ENCODE measurements around the gene BABAM2.

Gene BABAM2

GRCh38 chr2:27916293-27916995 lies 25.9 kb downstream of the BABAM2 start:
- Histone ChIP-seq H3K27ac (ENCODE audit: low read depth, low read length) (peak overlapping the region; percentile 21), H3K27me3 (ENCODE audit: control insufficient read depth, insufficient read depth, low read length) (no peaks in the 10 kb centered on the region), H3K9ac (ENCODE audit: low read length) (no peak overlapping the region), H3K4me1 (ENCODE audit: control insufficient read depth, insufficient read depth, low read length) (peaks cover 20% of the 10 kb centered on the region), H3K36me3 (ENCODE audit: control insufficient read depth, insufficient read depth, low read length) (no peaks in the 10 kb centered on the region), H3K4me3 (ENCODE audit: low read length) (no peak overlapping the region)

GRCh38 chr2:27920148-27920885 lies 29.8 kb downstream of the BABAM2 start:
- Histone ChIP-seq H3K27ac (ENCODE audit: low read depth, low read length) (no peak overlapping the region), H3K9ac (ENCODE audit: low read length) (no peak overlapping the region), H3K36me3 (ENCODE audit: control insufficient read depth, insufficient read depth, low read length) (no peaks in the 10 kb centered on the region), H3K4me1 (ENCODE audit: control insufficient read depth, insufficient read depth, low read length) (peaks cover 14% of the 10 kb centered on the region), H3K4me3 (ENCODE audit: low read length) (no peak overlapping the region), H3K27me3 (ENCODE audit: control insufficient read depth, insufficient read depth, low read length) (no peaks in the 10 kb centered on the region)

GRCh38 chr2:27921424-27921823 lies 30.9 kb downstream of the BABAM2 start:
- Histone ChIP-seq H3K36me3 (ENCODE audit: control insufficient read depth, insufficient read depth, low read length) (peaks cover 4% of the 10 kb centered on the region), H3K4me3 (ENCODE audit: low read length) (no peak overlapping the region), H3K9ac (ENCODE audit: low read length) (no peak overlapping the region), H3K27me3 (ENCODE audit: control insufficient read depth, insufficient read depth, low read length) (no peaks in the 10 kb centered on the region), H3K4me1 (ENCODE audit: control insufficient read depth, insufficient read depth, low read length) (peaks cover 3% of the 10 kb centered on the region), H3K27ac (ENCODE audit: low read depth, low read length) (no peak overlapping the region)

GRCh38 chr2:27921880-27922547 lies 31.5 kb downstream of the BABAM2 start:
- no peaks in the 10 kb centered on the region for H3K27me3 ChIP-seq (ENCODE audit: control insufficient read depth, insufficient read depth, low read length)
- H3K4me3 ChIP-seq (ENCODE audit: low read length) = no peak overlapping the region
- H3K9ac ChIP-seq (ENCODE audit: low read length) = no peak overlapping the region
- no peaks in the 10 kb centered on the region for H3K4me1 ChIP-seq (ENCODE audit: control insufficient read depth, insufficient read depth, low read length)
- no peak overlapping the region for H3K27ac ChIP-seq (ENCODE audit: low read depth, low read length)
- H3K36me3 ChIP-seq (ENCODE audit: control insufficient read depth, insufficient read depth, low read length) = peaks cover 4% of the 10 kb centered on the region

- Histone ChIP-seq H3K36me3 (ENCODE audit: control insufficient read depth, insufficient read depth, low read length) (peaks cover 4% of the 10 kb centered on the region), H3K9ac (ENCODE audit: low read length) (no peak overlapping the region), H3K27ac (ENCODE audit: low read depth, low read length) (no peak overlapping the region), H3K27me3 (ENCODE audit: control insufficient read depth, insufficient read depth, low read length) (no peaks in the 10 kb centered on the region), H3K4me1 (ENCODE audit: control insufficient read depth, insufficient read depth, low read length) (no peaks in the 10 kb centered on the region), H3K4me3 (ENCODE audit: low read length) (no peak overlapping the region)
These were observed 32.3 kb downstream of the BABAM2 start for GRCh38 chr2:27922842-27923241.

- Histone ChIP-seq H3K4me3 (ENCODE audit: low read length) (no peak overlapping the region), H3K36me3 (ENCODE audit: control insufficient read depth, insufficient read depth, low read length) (peaks cover 4% of the 10 kb centered on the region), H3K4me1 (ENCODE audit: control insufficient read depth, insufficient read depth, low read length) (no peaks in the 10 kb centered on the region), H3K27ac (ENCODE audit: low read depth, low read length) (no peak overlapping the region), H3K9ac (ENCODE audit: low read length) (no peak overlapping the region), H3K27me3 (ENCODE audit: control insufficient read depth, insufficient read depth, low read length) (no peaks in the 10 kb centered on the region)
These were observed 35.4 kb downstream of the BABAM2 start for GRCh38 chr2:27925766-27926472.

GRCh38 chr2:27929916-27930486 lies 39.5 kb downstream of the BABAM2 start:
- no peak overlapping the region for H3K27ac ChIP-seq (ENCODE audit: low read depth, low read length)
- H3K9ac ChIP-seq (ENCODE audit: low read length) = no peak overlapping the region
- H3K36me3 ChIP-seq (ENCODE audit: control insufficient read depth, insufficient read depth, low read length) = peaks cover 4% of the 10 kb centered on the region
- no peak overlapping the region for H3K4me3 ChIP-seq (ENCODE audit: low read length)
- no peaks in the 10 kb centered on the region for H3K4me1 ChIP-seq (ENCODE audit: control insufficient read depth, insufficient read depth, low read length)
- no peaks in the 10 kb centered on the region for H3K27me3 ChIP-seq (ENCODE audit: control insufficient read depth, insufficient read depth, low read length)

GRCh38 chr2:27931361-27931950 lies 40.9 kb downstream of the BABAM2 start:
- Histone ChIP-seq H3K36me3 (ENCODE audit: control insufficient read depth, insufficient read depth, low read length) (no peaks in the 10 kb centered on the region), H3K4me3 (ENCODE audit: low read length) (no peak overlapping the region), H3K27ac (ENCODE audit: low read depth, low read length) (no peak overlapping the region), H3K4me1 (ENCODE audit: control insufficient read depth, insufficient read depth, low read length) (no peaks in the 10 kb centered on the region), H3K27me3 (ENCODE audit: control insufficient read depth, insufficient read depth, low read length) (no peaks in the 10 kb centered on the region), H3K9ac (ENCODE audit: low read length) (no peak overlapping the region)

- Histone ChIP-seq H3K4me1 (ENCODE audit: control insufficient read depth, insufficient read depth, low read length) (no peaks in the 10 kb centered on the region), H3K36me3 (ENCODE audit: control insufficient read depth, insufficient read depth, low read length) (no peaks in the 10 kb centered on the region), H3K27ac (ENCODE audit: low read depth, low read length) (no peak overlapping the region), H3K9ac (ENCODE audit: low read length) (no peak overlapping the region), H3K27me3 (ENCODE audit: control insufficient read depth, insufficient read depth, low read length) (no peaks in the 10 kb centered on the region), H3K4me3 (ENCODE audit: low read length) (no peak overlapping the region)
These were observed 41.9 kb downstream of the BABAM2 start for GRCh38 chr2:27932396-27932795.

GRCh38 chr2:27935026-27935425 lies 44.5 kb downstream of the BABAM2 start:
- no peaks in the 10 kb centered on the region for H3K4me1 ChIP-seq (ENCODE audit: control insufficient read depth, insufficient read depth, low read length)
- no peak overlapping the region for H3K27ac ChIP-seq (ENCODE audit: low read depth, low read length)
- H3K36me3 ChIP-seq (ENCODE audit: control insufficient read depth, insufficient read depth, low read length) = no peaks in the 10 kb centered on the region
- no peaks in the 10 kb centered on the region for H3K27me3 ChIP-seq (ENCODE audit: control insufficient read depth, insufficient read depth, low read length)
- H3K9ac ChIP-seq (ENCODE audit: low read length) = no peak overlapping the region
- H3K4me3 ChIP-seq (ENCODE audit: low read length) = no peak overlapping the region

- Histone ChIP-seq H3K27ac (ENCODE audit: low read depth, low read length) (no peak overlapping the region), H3K4me3 (ENCODE audit: low read length) (no peak overlapping the region), H3K9ac (ENCODE audit: low read length) (no peak overlapping the region), H3K27me3 (ENCODE audit: control insufficient read depth, insufficient read depth, low read length) (no peaks in the 10 kb centered on the region), H3K4me1 (ENCODE audit: control insufficient read depth, insufficient read depth, low read length) (no peaks in the 10 kb centered on the region), H3K36me3 (ENCODE audit: control insufficient read depth, insufficient read depth, low read length) (no peaks in the 10 kb centered on the region)
These were observed 49.7 kb downstream of the BABAM2 start for GRCh38 chr2:27940090-27940671.
